Sigmoid colon (tissue), 7 donors: Measurements from ENCODE around the gene RBBP6. TPM values are rescaled to one million over a fixed set of nuclear protein-coding genes. Genes with fewer than 3 reads are reported as not detected.

Source experiments
- DNase-seq: peaks from one replicate; pipeline ENCODE4 v3.0.0-alpha.2; 2019
- H3K27ac ChIP-seq, 4 donors: fragments of 200-600 bp; sonication (generic); one replicate each; pipeline ENCODE4 v1.5.1; 2016 to 2019; ENCODE audit warnings: mild to moderate bottlenecking in 1 of 4
- H3K27me3 ChIP-seq, 3 donors: fragments of 200-600 bp; sonication (generic); one replicate each; pipeline ENCODE4 v1.5.1; 2019; ENCODE audit warnings: mild to moderate bottlenecking in 1 of 3
- H3K36me3 ChIP-seq, 4 donors: fragments of 200-600 bp; sonication (generic); one replicate each; pipeline ENCODE4 v1.5.1; 2016 to 2019
- H3K4me1 ChIP-seq, 4 donors: fragments of 200-600 bp; sonication (generic); one replicate each; pipeline ENCODE4 v1.5.1; 2017 to 2019
- H3K4me3 ChIP-seq, 4 donors: fragments of 200-600 bp; sonication (generic); one replicate each; pipeline ENCODE4 v1.5.1; 2017 to 2019; ENCODE audit warnings: mild to moderate bottlenecking in 2 of 4, moderate library complexity in 1 of 4
- H3K9me3 ChIP-seq, 4 donors: fragments of 200-600 bp in 3 of 4; sonication (generic) in 3 of 4; one replicate each; pipeline versions ENCODE4 v1.5.1 to v1.6.1; 2013 to 2019
- CTCF ChIP-seq, 4 experiments: fragments of 450-650 bp in 3 of 4; fragments of 200-600 bp in 1 of 4; IDR thresholded peaks; one replicate each; pipeline ENCODE4 v1.5.1; 2016 to 2019; ENCODE audit warnings: antibody characterized with exemption in 4 of 4, mild to moderate bottlenecking in 3 of 4, moderate library complexity in 2 of 4
- EP300 ChIP-seq, 4 donors: sonication (generic); formaldehyde crosslinking; IDR thresholded peaks; one replicate each; pipeline ENCODE4 v1.6.1; 2017; ENCODE audit warnings: antibody characterized with exemption in 4 of 4
- POLR2A ChIP-seq, 2 donors: fragments of 450-650 bp; IDR thresholded peaks; one replicate each; pipeline ENCODE4 v1.6.1; 2016; ENCODE audit warnings: antibody characterized with exemption in 2 of 2, mild to moderate bottlenecking in 2 of 2, moderate library complexity in 2 of 2
- POLR2AphosphoS5 ChIP-seq, 4 donors: sonication (generic); formaldehyde crosslinking; IDR thresholded peaks; one replicate each; pipeline ENCODE4 v1.6.1; 2017; ENCODE audit warnings: antibody characterized with exemption in 4 of 4
- whole genome bisulfite sequencing, 2 donors: extraction: QIAGEN DNeasy Blood & Tissue Kit; methylation state at CpG; one replicate each; pipeline ENCODE4 v1.1.7; 2013; 5-methylcytosine and 5-hydroxymethylcytosine counted together
- intact Hi-C: fragments of 100-400 bp; cut with DNase I; formaldehyde crosslinking; loops from one replicate; pipeline ENCODE4 v1.15.1; 2023
- polyA plus RNA-seq, 3 donors: library from polyadenylated mRNA; stranded (reverse); fragments of 200-250 nt; gene quantifications; one replicate each; pipeline ENCODE4 v1.2.3, GENCODE V29; 2013
- total RNA-seq, 4 donors: library from RNA; depleted of rRNA; stranded (reverse); fragments of >200 nt; gene quantifications; one replicate each; pipeline ENCODE4 v1.1.0, GENCODE V29; 2016
- donor health status: healthy with polysubstance abuse.
- donor health status: Bipolar disorder and iron deficiency.
- donor health status: healthy.

Gene RBBP6
- total and polyA plus RNA-seq, 7 donors, result 14.4 to 105 (median 48.7) TPM

GRCh38 chr16:24617502-24617901 is 78.1 kb downstream of the RBBP6 start:
- no peaks in the 10 kb centered on the region for H3K36me3 ChIP-seq
- TF ChIP-seq CTCF (IDR thresholded peaks at IDR 0.05) (no peak), EP300 (IDR thresholded peaks at IDR 0.05) (no peak), POLR2AphosphoS5 (IDR thresholded peaks at IDR 0.05) (no peak), POLR2A (IDR thresholded peaks at IDR 0.05) (no peak)
- H3K9me3 ChIP-seq, result no peaks in the 10 kb centered on the region
- H3K4me1 ChIP-seq, result no peaks in the 10 kb centered on the region
- DNase-seq, result no peak
- intact Hi-C loops, result no loop called here
- no peak overlapping the region for H3K27ac ChIP-seq
- H3K4me3 ChIP-seq, result no peak overlapping the region
- 87 to 91% methylated on average over 2 of the region's 2 CpGs for WGBS, 2 donors
- H3K27me3 ChIP-seq, result no peaks in the 10 kb centered on the region

Other genes starting within 250 kb of the RBBP6 start
- gene TNRC6A, start 190.1 kb downstream of the RBBP6 start, total RNA-seq, result 100 to 1,000 TPM in 1 of 4 donors, 10 to 100 TPM in 3; 42.8 to 129 (median 64.9) TPM
- gene TNRC6A, start 190.1 kb downstream of the RBBP6 start, polyA plus RNA-seq, result 10 to 100 TPM in 1 of 3 donors, 1 to 10 TPM in 2; 4.6 to 18.9 (median 5.4) TPM